ENCODE measurements around the gene GKN2. TPM values are rescaled to one million over a fixed set of nuclear protein-coding genes. Genes with fewer than 3 reads are reported as not detected.

The GKN2 gene
- total and polyA plus RNA-seq, 9 of the 15 experiments (the other 6 are each of a cell fraction or from before 2014, with no cell fraction given): not detected

- TF ChIP-seq THRA (IDR thresholded peaks at IDR 0.05): no peak
- TF ChIP-seq SMARCA5 (IDR thresholded peaks at IDR 0.05): no peak
- no peak for TF ChIP-seq CREB3 (tag; conservative IDR thresholded peaks at IDR 0.05; ENCODE audit: low read depth)
- no peak for TF ChIP-seq HEY1 (CRISPR knock-in tag; IDR thresholded peaks at IDR 0.05; ENCODE audit: borderline replicate concordance)
- TF ChIP-seq ESRRB (CRISPR knock-in tag; IDR thresholded peaks at IDR 0.05; ENCODE audit: borderline replicate concordance): no peak
- no peak for TF ChIP-seq KDM2B (CRISPR knock-in tag; IDR thresholded peaks at IDR 0.05)
Observed at GRCh38 chr2:68969736-68970490, 17.2 kb upstream of the GKN2 start (continued).

- in situ Hi-C loops (cut with MboI) (no loop called here), intact Hi-C loops (cut with micrococcal nuclease) (no loop called here)
- ATAC-seq: no peak
- H3K9ac ChIP-seq (ENCODE audit: insufficient read depth in 1 of 2, low read depth in 2 of 2, low read length in 2 of 2): no peak overlapping the region
- peaks cover 4 to 9% of the 10 kb centered on the region in 2 experiments; a peak in 3 of 5 replicates for H3K27me3 ChIP-seq (ENCODE audit: control insufficient read depth in 2 of 2, insufficient read depth in 2 of 2, low read length in 2 of 2)
- ChIA-PET CTCF (ENCODE audit: low intra/inter-chr PET ratio) (no interaction called here), POLR2A (no interaction called here)
- FAIRE-seq: no peak
- H3K4me2 ChIP-seq (ENCODE audit: insufficient read depth, low read length): no peak overlapping the region
- 0% methylated on average over 1 of the region's 1 CpG for WGBS (ENCODE audit: insufficient coverage, low coverage, missing lambda C conversion rate)
- H3K9me3 ChIP-seq (replicated peaks; ENCODE audit: control insufficient read depth, insufficient read depth, low read depth, low read length): no peaks in the 10 kb centered on the region
- no peaks in the 10 kb centered on the region for H3K9me1 ChIP-seq (ENCODE audit: control insufficient read depth, insufficient read depth, low read length)
- DNase-seq (ENCODE audit: extremely low read depth in 1 of 4, low spot score in 3 of 4): no peak
- no peaks in the 10 kb centered on the region for H3K4me1 ChIP-seq (replicated peaks in 1 of 2; ENCODE audit: control insufficient read depth in 2 of 2, insufficient read depth in 2 of 2, low read length in 2 of 2)
- H3K36me3 ChIP-seq (ENCODE audit: control insufficient read depth, insufficient read depth, low read length): no peaks in the 10 kb centered on the region
- no peak overlapping the region for H3K4me3 ChIP-seq
- no peaks in the 10 kb centered on the region for H4K20me1 ChIP-seq (replicated peaks; ENCODE audit: control insufficient read depth, insufficient read depth, low read length)
- H3K27ac ChIP-seq (ENCODE audit: extremely low read depth, low read depth, low read length): no peak overlapping the region
- BruUV-seq (replicated peaks): no TSS peak
- H3K79me2 ChIP-seq (ENCODE audit: control insufficient read depth, insufficient read depth, low read length): no peaks in the 10 kb centered on the region
- H2AFZ ChIP-seq (ENCODE audit: low read depth, low read length): no peak overlapping the region
- TF ChIP-seq CREBBP (IDR thresholded peaks at IDR 0.05; ENCODE audit: low read depth, low read length): no peak
- no peak for TF ChIP-seq NFIX (CRISPR knock-in tag; IDR thresholded peaks at IDR 0.05; ENCODE audit: low read depth)
- no peak for TF ChIP-seq CLOCK (CRISPR knock-in tag; IDR thresholded peaks at IDR 0.05; ENCODE audit: borderline replicate concordance)
- TF ChIP-seq MEF2A (IDR thresholded peaks at IDR 0.05; ENCODE audit: control insufficient read depth, low read depth, low read length): no peak
- no peak for TF ChIP-seq TRIM25 (IDR thresholded peaks at IDR 0.05; ENCODE audit: borderline replicate concordance)
- TF ChIP-seq ETS2 (tag; IDR thresholded peaks at IDR 0.05; ENCODE audit: borderline replicate concordance, poor library complexity, severe bottlenecking): no peak
- TF ChIP-seq SETDB1 (IDR thresholded peaks at IDR 0.05; ENCODE audit: low read length): no peak
- TF ChIP-seq CTBP1 (IDR thresholded peaks at IDR 0.05; ENCODE audit: borderline replicate concordance): no peak
Observed at GRCh38 chr2:68968221-68968620, 15.5 kb upstream of the GKN2 start.

Measured in K562 (cell line).